Activated T-cell treated with anti-CD3 and anti-CD28 coated beads, Interleukin-2, amount 50 U/mL, for 1 hour (primary cell): ENCODE data around the gene OR52E4.

Experiments used
- DNase-seq: peaks from one replicate; pipeline ENCODE4 v3.0.0-alpha.2; 2020

The OR52E4 gene

GRCh38 chr11:5880329-5880728 lies at the start of gene OR52E4:
OR52E4 (plus strand) TSS chr11:5880629; CDS start chr11:5884293, 3,664 bp downstream.
- no peak for DNase-seq

- no peak for DNase-seq
Observed at GRCh38 chr11:5831196-5831829, 49.1 kb upstream of the OR52E4 start.

GRCh38 chr11:5833446-5833845 lies 47.0 kb upstream of the OR52E4 start:
- no peak for DNase-seq

- no peak for DNase-seq
Observed at GRCh38 chr11:5837695-5838094, 42.7 kb upstream of the OR52E4 start.

- DNase-seq, result no peak
Observed at GRCh38 chr11:5841797-5842196, 38.6 kb upstream of the OR52E4 start, which contains the start of gene OR52E6. OR52E6 (minus strand) TSS chr11:5841897; CDS start chr11:5841897, 0 bp downstream.

- DNase-seq, result no peak
Observed at GRCh38 chr11:5846701-5847100, 33.7 kb upstream of the OR52E4 start.

GRCh38 chr11:5847711-5848110 lies 32.7 kb upstream of the OR52E4 start:
- no peak for DNase-seq

- DNase-seq, result no peak
Observed at GRCh38 chr11:5851002-5851401, 29.4 kb upstream of the OR52E4 start.

GRCh38 chr11:5857590-5857989 lies 22.8 kb upstream of the OR52E4 start, which contains the start of gene OR52E8:
OR52E8 (minus strand) TSS chr11:5857690; CDS start chr11:5857690, 0 bp downstream.
- DNase-seq, result no peak

- no peak for DNase-seq
Observed at GRCh38 chr11:5865826-5866225, 14.6 kb upstream of the OR52E4 start.

- no peak for DNase-seq
Observed at GRCh38 chr11:5878564-5878963, 1.9 kb upstream of the OR52E4 start.

- DNase-seq, result no peak
Observed at GRCh38 chr11:5881756-5882155, 1.3 kb downstream of the OR52E4 start.

GRCh38 chr11:5887172-5887571 lies 6.7 kb downstream of the OR52E4 start:
- no peak for DNase-seq

- DNase-seq, result no peak
Observed at GRCh38 chr11:5887661-5888060, 7.2 kb downstream of the OR52E4 start.

GRCh38 chr11:5891216-5891800 lies 10.9 kb downstream of the OR52E4 start:
- DNase-seq, result no peak

GRCh38 chr11:5892908-5893307 lies 12.5 kb downstream of the OR52E4 start, which contains the start of gene OR52E5:
OR52E5 (plus strand) TSS chr11:5893208; CDS start chr11:5900777, 7,569 bp downstream.
- DNase-seq, result no peak

- DNase-seq, result no peak
Observed at GRCh38 chr11:5899534-5899933, 19.1 kb downstream of the OR52E4 start.

GRCh38 chr11:5910540-5910939 lies 30.1 kb downstream of the OR52E4 start:
- no peak for DNase-seq

GRCh38 chr11:5922749-5923426 lies 42.5 kb downstream of the OR52E4 start:
- no peak for DNase-seq

GRCh38 chr11:5923427-5923776 lies 43.0 kb downstream of the OR52E4 start:
- no peak for DNase-seq

- DNase-seq, result no peak
Observed at GRCh38 chr11:5923794-5924193, 43.4 kb downstream of the OR52E4 start.

- no peak for DNase-seq
Observed at GRCh38 chr11:5928271-5928670, 47.8 kb downstream of the OR52E4 start.

- DNase-seq, result no peak
Observed at GRCh38 chr11:5928811-5929210, 48.4 kb downstream of the OR52E4 start.
